Neural progenitor cell (in vitro differentiated cells): ENCODE measurements around the gene EGLN1. TPM values are rescaled to one million over a fixed set of nuclear protein-coding genes. Genes with fewer than 3 reads are reported as not detected.
A peak's percentile ranks its signal among the peaks of the same experiment; 100 is the strongest.

Source experiments
- DNase-seq: peaks from one replicate; pipeline ENCODE4 v3.0.0-alpha.2; 2016; ENCODE audit warnings: low spot score
- H2AFZ ChIP-seq: fragments of 200-600 bp; sonication (generic); replicated peaks from 2 replicates; pipeline ENCODE4 v1.6.1; 2016; ENCODE audit warnings: antibody characterized with exemption
- H3F3A ChIP-seq: fragments of 200-600 bp; sonication (generic); 2 replicates; pipeline ENCODE4 v1.6.1; 2016; ENCODE audit warnings: antibody characterized with exemption, low read depth
- H3K27ac ChIP-seq: fragments of 200-600 bp; sonication (generic); 2 replicates; pipeline ENCODE4 v1.5.1; 2016; ENCODE audit warnings: mild to moderate bottlenecking
- H3K27me3 ChIP-seq: fragments of 200-600 bp; sonication (generic); 2 replicates; pipeline ENCODE4 v1.6.1; 2016; ENCODE audit warnings: mild to moderate bottlenecking, moderate library complexity
- H3K36me3 ChIP-seq: fragments of 200-600 bp; sonication (generic); 2 replicates; pipeline ENCODE4 v1.5.1; 2016
- H3K4me1 ChIP-seq: fragments of 200-600 bp; sonication (generic); 2 replicates; pipeline ENCODE4 v1.6.1; 2016; ENCODE audit warnings: mixed run types
- H3K4me2 ChIP-seq: fragments of 200-600 bp; sonication (generic); 2 replicates; pipeline ENCODE4 v1.6.1; 2016
- H3K4me3 ChIP-seq: fragments of 200-600 bp; sonication (generic); 2 replicates; pipeline ENCODE4 v1.5.1; 2016
- H3K79me2 ChIP-seq: fragments of 200-600 bp; sonication (generic); 2 replicates; pipeline ENCODE4 v1.6.1; 2016; ENCODE audit warnings: low read depth
- H3K9ac ChIP-seq: fragments of 200-600 bp; sonication (generic); 2 replicates; pipeline ENCODE4 v1.6.1; 2016
- H3K9me3 ChIP-seq: fragments of 200-600 bp; sonication (generic); 2 replicates; pipeline ENCODE4 v1.5.1; 2016; ENCODE audit warnings: low read depth
- H4K20me1 ChIP-seq: fragments of 200-600 bp; sonication (generic); 2 replicates; pipeline ENCODE4 v1.6.1; 2016; ENCODE audit warnings: low read depth
- H3K27ac Mint-ChIP-seq: 3 replicates; pipeline ENCODE4 v1.8.0; 2021; ENCODE audit warnings: mixed read lengths
- H3K27me3 Mint-ChIP-seq: 2 replicates; pipeline ENCODE4 v1.8.0; 2022; ENCODE audit warnings: low read depth, mild to moderate bottlenecking, inconsistent platforms, moderate library complexity, mixed read lengths; ENCODE audit not compliant: insufficient read depth
- H3K36me3 Mint-ChIP-seq: 3 replicates; pipeline ENCODE4 v1.8.0; 2021; ENCODE audit warnings: mixed read lengths
- H3K4me1 Mint-ChIP-seq: 3 replicates; pipeline ENCODE4 v1.8.0; 2021; ENCODE audit warnings: mixed read lengths
- H3K4me3 Mint-ChIP-seq: 3 replicates; pipeline ENCODE4 v1.8.0; 2021; ENCODE audit warnings: mild to moderate bottlenecking, moderate library complexity, mixed read lengths
- H3K9me3 Mint-ChIP-seq: 3 replicates; pipeline ENCODE4 v1.8.0; 2020; ENCODE audit warnings: mixed read lengths
- CTCF ChIP-seq: fragments of 200-600 bp; sonication (generic); IDR thresholded peaks from 2 replicates; pipeline ENCODE4 v1.5.1; 2017; ENCODE audit warnings: antibody characterized with exemption, mild to moderate bottlenecking
- EZH2 ChIP-seq: fragments of 200-600 bp; sonication (generic); IDR thresholded peaks from 2 replicates; pipeline ENCODE4 v1.6.1; 2017; ENCODE audit warnings: antibody characterized with exemption, mild to moderate bottlenecking, moderate library complexity
- EZH2phosphoT487 ChIP-seq: fragments of 200-600 bp; sonication (generic); IDR thresholded peaks from 2 replicates; pipeline ENCODE4 v1.6.1; 2017; ENCODE audit warnings: antibody characterized with exemption
- total RNA-seq: library from RNA; depleted of rRNA; stranded (reverse); fragments of >200 nt; gene quantifications from 2 replicates; pipeline ENCODE4 v1.2.3, GENCODE V29; 2015; ENCODE audit warnings: low replicate concordance

Gene EGLN1
- total RNA-seq, 1 donor from 2014 or later: 30.3 TPM

- Histone ChIP-seq H3K4me3 (peak overlapping the region; percentile 96), H3K36me3 (no peaks in the 10 kb centered on the region), H3K9me3 (no peaks in the 10 kb centered on the region), H2AFZ (no peak overlapping the region), H3F3A (peaks cover 17% of the 10 kb centered on the region), H4K20me1 (peaks cover 22% of the 10 kb centered on the region), H3K4me2 (peak overlapping the region; percentile 97), H3K79me2 (peaks cover 58% of the 10 kb centered on the region), H3K27ac (no peak overlapping the region), H3K27me3 (no peaks in the 10 kb centered on the region), H3K9ac (peak overlapping the region; percentile 28), H3K4me1 (peaks cover 38% of the 10 kb centered on the region)
- Mint-ChIP-seq H3K9me3 (no peaks in the 10 kb centered on the region), H3K4me3 (peak overlapping the region; percentile 42), H3K27ac (no peak overlapping the region), H3K27me3 (peaks cover 7% of the 10 kb centered on the region), H3K36me3 (peaks cover 4% of the 10 kb centered on the region), H3K4me1 (peaks cover 41% of the 10 kb centered on the region)
- DNase-seq: no peak
- TF ChIP-seq EZH2phosphoT487 (no peak), CTCF (no peak), EZH2 (no peak)
Observed at GRCh38 chr1:231334079-231334666, 87.9 kb downstream of the EGLN1 start.

- H3K4me1 ChIP-seq: peaks cover 36% of the 10 kb centered on the region
- no peak overlapping the region for H2AFZ ChIP-seq
- no peak overlapping the region for H3K27ac ChIP-seq
- no peak overlapping the region for H3K27ac Mint-ChIP-seq
- no peak overlapping the region for H3K4me3 Mint-ChIP-seq
- peaks cover 4% of the 10 kb centered on the region for H3K36me3 Mint-ChIP-seq
- H3K4me3 ChIP-seq: peak overlapping the region; percentile 96
- H3K27me3 Mint-ChIP-seq: peaks cover 6% of the 10 kb centered on the region
- no peak overlapping the region for H3K9ac ChIP-seq
- peaks cover 22% of the 10 kb centered on the region for H4K20me1 ChIP-seq
- H3F3A ChIP-seq: peaks cover 7% of the 10 kb centered on the region
- no peaks in the 10 kb centered on the region for H3K27me3 ChIP-seq
- peaks cover 40% of the 10 kb centered on the region for H3K4me1 Mint-ChIP-seq
- TF ChIP-seq EZH2phosphoT487 (no peak), EZH2 (no peak), CTCF (no peak)
- no peak for DNase-seq
- H3K79me2 ChIP-seq: peaks cover 49% of the 10 kb centered on the region
- H3K9me3 Mint-ChIP-seq: no peaks in the 10 kb centered on the region
- H3K36me3 ChIP-seq: no peaks in the 10 kb centered on the region
- H3K9me3 ChIP-seq: no peaks in the 10 kb centered on the region
- H3K4me2 ChIP-seq: peak overlapping the region; percentile 97
Observed at GRCh38 chr1:231332761-231333160, 89.3 kb downstream of the EGLN1 start.

- Histone ChIP-seq H3K4me3 (no peak overlapping the region), H3K27ac (no peak overlapping the region), H3K36me3 (no peaks in the 10 kb centered on the region), H3K27me3 (no peaks in the 10 kb centered on the region), H4K20me1 (no peaks in the 10 kb centered on the region), H3K9me3 (no peaks in the 10 kb centered on the region), H3K79me2 (peaks cover 19% of the 10 kb centered on the region), H3F3A (no peaks in the 10 kb centered on the region), H3K9ac (no peak overlapping the region), H3K4me2 (no peak overlapping the region), H2AFZ (no peak overlapping the region), H3K4me1 (peaks cover 13% of the 10 kb centered on the region)
- no peak for TF ChIP-seq EZH2phosphoT487
- TF ChIP-seq EZH2: no peak
- no peak for TF ChIP-seq CTCF
- H3K9me3 Mint-ChIP-seq: no peaks in the 10 kb centered on the region
- no peak overlapping the region for H3K4me3 Mint-ChIP-seq
- peaks cover 17% of the 10 kb centered on the region for H3K4me1 Mint-ChIP-seq
- no peak for DNase-seq
- no peaks in the 10 kb centered on the region for H3K36me3 Mint-ChIP-seq
- H3K27me3 Mint-ChIP-seq: no peaks in the 10 kb centered on the region
- H3K27ac Mint-ChIP-seq: no peak overlapping the region
Observed at GRCh38 chr1:231329483-231329882, 92.6 kb downstream of the EGLN1 start.
